Stimulated activated memory B cell treated with anti-CD40 and anti-IgM and Interleukin-4, amounts not matched to agents 10 μg/mL and 1 μg/mL and 100 μg/mL, for 72 hours (primary cell): ENCODE data around the gene MSMO1.
"Not testable (repeated sequence)": the region's sequence is repeated elsewhere in the genome, so short reads cannot be mapped to it uniquely, and the experiment has no call there.

Experiments used
- ATAC-seq: fragments of 150-1000 bp; cut with Tn5 transposase; 2 replicates; pipeline ENCODE4 v1.10.0; 2021
- H3K27ac Mint-ChIP-seq: one replicate; pipeline ENCODE4 v1.8.0; 2022; ENCODE audit warnings: mild to moderate bottlenecking, mixed read lengths
- H3K27me3 Mint-ChIP-seq: one replicate; pipeline ENCODE4 v1.8.0; 2022; ENCODE audit warnings: mixed read lengths
- H3K36me3 Mint-ChIP-seq: one replicate; pipeline ENCODE4 v1.8.0; 2022; ENCODE audit warnings: mixed read lengths
- H3K4me1 Mint-ChIP-seq: one replicate; pipeline ENCODE4 v1.8.0; 2022; ENCODE audit warnings: mixed read lengths
- H3K4me3 Mint-ChIP-seq: one replicate; pipeline ENCODE4 v1.8.0; 2022; ENCODE audit warnings: mild to moderate bottlenecking, moderate library complexity, mixed read lengths
- H3K9me3 Mint-ChIP-seq: one replicate; pipeline ENCODE4 v1.8.0; 2022; ENCODE audit warnings: mixed read lengths

The MSMO1 gene

GRCh38 chr4:165332502-165332901 is 5.0 kb downstream of the MSMO1 start:
- Mint-ChIP-seq H3K27ac (peak overlapping the region; percentile 4), H3K9me3 (no peaks in the 10 kb centered on the region), H3K36me3 (peaks cover 37% of the 10 kb centered on the region), H3K4me1 (peaks cover 36% of the 10 kb centered on the region), H3K4me3 (peak overlapping the region; percentile 51), H3K27me3 (no peaks in the 10 kb centered on the region)
- ATAC-seq, result no peak

- Mint-ChIP-seq H3K27ac (peak overlapping the region; percentile 44), H3K9me3 (no peaks in the 10 kb centered on the region), H3K4me3 (no peak overlapping the region), H3K27me3 (no peaks in the 10 kb centered on the region), H3K4me1 (peaks cover 34% of the 10 kb centered on the region), H3K36me3 (peaks cover 36% of the 10 kb centered on the region)
- no peak for ATAC-seq
Observed at GRCh38 chr4:165335163-165335703, 7.8 kb downstream of the MSMO1 start.

GRCh38 chr4:165336743-165337142 is 9.3 kb downstream of the MSMO1 start:
- H3K27me3 Mint-ChIP-seq, result no peaks in the 10 kb centered on the region
- H3K4me1 Mint-ChIP-seq, result peaks cover 19% of the 10 kb centered on the region
- ATAC-seq, result no peak
- H3K9me3 Mint-ChIP-seq, result no peaks in the 10 kb centered on the region
- H3K36me3 Mint-ChIP-seq, result peaks cover 21% of the 10 kb centered on the region
- H3K4me3 Mint-ChIP-seq, result no peak overlapping the region
- H3K27ac Mint-ChIP-seq, result no peak overlapping the region

- not testable (repeated sequence) for H3K27ac Mint-ChIP-seq, H3K36me3 Mint-ChIP-seq, H3K9me3 Mint-ChIP-seq, H3K4me1 Mint-ChIP-seq, H3K27me3 Mint-ChIP-seq, H3K4me3 Mint-ChIP-seq, ATAC-seq
Observed at GRCh38 chr4:165342340-165342739, 14.9 kb downstream of the MSMO1 start.

- H3K36me3 Mint-ChIP-seq, result peaks cover 6% of the 10 kb centered on the region
- no peaks in the 10 kb centered on the region for H3K27me3 Mint-ChIP-seq
- no peaks in the 10 kb centered on the region for H3K4me1 Mint-ChIP-seq
- H3K4me3 Mint-ChIP-seq, result no peak overlapping the region
- no peak overlapping the region for H3K27ac Mint-ChIP-seq
- no peaks in the 10 kb centered on the region for H3K9me3 Mint-ChIP-seq
- ATAC-seq, result no peak
Observed at GRCh38 chr4:165343353-165344191, 16.1 kb downstream of the MSMO1 start.

GRCh38 chr4:165345666-165346417 is 18.4 kb downstream of the MSMO1 start:
- H3K27me3 Mint-ChIP-seq, result peaks cover 3% of the 10 kb centered on the region
- H3K4me1 Mint-ChIP-seq, result no peaks in the 10 kb centered on the region
- peaks cover 6% of the 10 kb centered on the region for H3K36me3 Mint-ChIP-seq
- ATAC-seq, result no peak
- H3K27ac Mint-ChIP-seq, result no peak overlapping the region
- no peak overlapping the region for H3K4me3 Mint-ChIP-seq
- no peaks in the 10 kb centered on the region for H3K9me3 Mint-ChIP-seq

GRCh38 chr4:165347647-165348569 is 20.4 kb downstream of the MSMO1 start:
- Mint-ChIP-seq H3K9me3 (no peaks in the 10 kb centered on the region), H3K27me3 (peaks cover 19% of the 10 kb centered on the region), H3K36me3 (peaks cover 6% of the 10 kb centered on the region), H3K27ac (no peak overlapping the region), H3K4me1 (no peaks in the 10 kb centered on the region), H3K4me3 (no peak overlapping the region)
- no peak for ATAC-seq

GRCh38 chr4:165351359-165352130 is 24.1 kb downstream of the MSMO1 start:
- Mint-ChIP-seq H3K27ac (no peak overlapping the region), H3K36me3 (no peaks in the 10 kb centered on the region), H3K27me3 (peaks cover 24% of the 10 kb centered on the region), H3K9me3 (no peaks in the 10 kb centered on the region), H3K4me1 (no peaks in the 10 kb centered on the region), H3K4me3 (no peak overlapping the region)
- ATAC-seq, result no peak

GRCh38 chr4:165355900-165356300 is 28.4 kb downstream of the MSMO1 start:
- H3K27ac Mint-ChIP-seq, result no peak overlapping the region
- H3K4me3 Mint-ChIP-seq, result no peak overlapping the region
- no peaks in the 10 kb centered on the region for H3K36me3 Mint-ChIP-seq
- H3K9me3 Mint-ChIP-seq, result no peaks in the 10 kb centered on the region
- no peaks in the 10 kb centered on the region for H3K4me1 Mint-ChIP-seq
- H3K27me3 Mint-ChIP-seq, result peaks cover 52% of the 10 kb centered on the region
- no peak for ATAC-seq

GRCh38 chr4:165359506-165359905 is 32.0 kb downstream of the MSMO1 start:
- no peak overlapping the region for H3K27ac Mint-ChIP-seq
- H3K27me3 Mint-ChIP-seq, result peaks cover 50% of the 10 kb centered on the region
- no peak for ATAC-seq
- H3K9me3 Mint-ChIP-seq, result no peaks in the 10 kb centered on the region
- no peaks in the 10 kb centered on the region for H3K36me3 Mint-ChIP-seq
- no peaks in the 10 kb centered on the region for H3K4me1 Mint-ChIP-seq
- H3K4me3 Mint-ChIP-seq, result no peak overlapping the region

- H3K4me1 Mint-ChIP-seq, result no peaks in the 10 kb centered on the region
- no peak for ATAC-seq
- H3K27ac Mint-ChIP-seq, result no peak overlapping the region
- no peaks in the 10 kb centered on the region for H3K9me3 Mint-ChIP-seq
- H3K4me3 Mint-ChIP-seq, result no peak overlapping the region
- peaks cover 50% of the 10 kb centered on the region for H3K27me3 Mint-ChIP-seq
- no peaks in the 10 kb centered on the region for H3K36me3 Mint-ChIP-seq
Observed at GRCh38 chr4:165360041-165360695, 32.7 kb downstream of the MSMO1 start.

GRCh38 chr4:165360985-165361670 is 33.7 kb downstream of the MSMO1 start:
- Mint-ChIP-seq H3K36me3 (no peaks in the 10 kb centered on the region), H3K9me3 (no peaks in the 10 kb centered on the region), H3K4me3 (no peak overlapping the region), H3K27ac (no peak overlapping the region), H3K4me1 (no peaks in the 10 kb centered on the region), H3K27me3 (peaks cover 50% of the 10 kb centered on the region)
- ATAC-seq, result no peak

GRCh38 chr4:165361810-165362209 is 34.3 kb downstream of the MSMO1 start:
- no peak for ATAC-seq
- no peaks in the 10 kb centered on the region for H3K36me3 Mint-ChIP-seq
- no peaks in the 10 kb centered on the region for H3K4me1 Mint-ChIP-seq
- no peak overlapping the region for H3K4me3 Mint-ChIP-seq
- no peak overlapping the region for H3K27ac Mint-ChIP-seq
- peaks cover 50% of the 10 kb centered on the region for H3K27me3 Mint-ChIP-seq
- no peaks in the 10 kb centered on the region for H3K9me3 Mint-ChIP-seq
